ENCODE results near the gene BANF2. TPM values are rescaled to one million over a fixed set of nuclear protein-coding genes. Genes with fewer than 3 reads are reported as not detected.

BANF2 gene
- total and polyA plus RNA-seq, 2 of the 8 experiments (the other 6 are each of a cell fraction or from before 2014, with no cell fraction given) = not detected

- no peak for TF ChIP-seq GABPA (IDR thresholded peaks at IDR 0.05; ENCODE audit: borderline replicate concordance, insufficient read depth, low read length)
- no peak for TF ChIP-seq TAF7 (optimal IDR thresholded peaks at IDR 0.05; ENCODE audit: borderline replicate concordance, low read depth, low read length)
- no peak for TF ChIP-seq SP1 (IDR thresholded peaks at IDR 0.05; ENCODE audit: low read depth, low read length)
- TF ChIP-seq RAD21 (IDR thresholded peaks at IDR 0.05 in 1 of 2, conservative IDR thresholded peaks at IDR 0.05 in 1 of 2; ENCODE audit: low read depth in 2 of 2, low read length in 2 of 2) = no peak
- TF ChIP-seq SIX5 (IDR thresholded peaks at IDR 0.05; ENCODE audit: low read depth, low read length) = no peak
- TF ChIP-seq BCL11A (IDR thresholded peaks at IDR 0.05; ENCODE audit: low read depth in 2 of 2, low read length in 2 of 2) = no peak
- TF ChIP-seq YY1 (IDR thresholded peaks at IDR 0.05; ENCODE audit: low read depth, low read length) = no peak
- no peak for TF ChIP-seq PHF8 (conservative IDR thresholded peaks at IDR 0.05; ENCODE audit: low read depth, low read length)
- Histone ChIP-seq H3K4me2 (ENCODE audit: insufficient read depth in 1 of 2, low read depth in 2 of 2, low read length in 2 of 2) (no peak overlapping the region), H4K5ac (ENCODE audit: insufficient read length, low read depth, low read length) (no peak overlapping the region), H2BK12ac (ENCODE audit: low read depth, low read length) (no peak overlapping the region), H3K27ac (ENCODE audit: low read depth, low read length) (no peak overlapping the region), H4K20me1 (replicated peaks in 1 of 2; ENCODE audit: control insufficient read depth in 1 of 2, insufficient read depth in 2 of 2, low read length in 2 of 2) (no peaks in the 10 kb centered on the region), H3K4ac (replicated peaks; ENCODE audit: insufficient read length, low read depth, low read length) (no peak overlapping the region), H3K27me3 (replicated peaks in 1 of 4; ENCODE audit: control insufficient read depth in 3 of 4, extremely low read depth in 1 of 4, insufficient read depth in 3 of 4, low read length in 3 of 4) (no peaks in the 10 kb centered on the region), H3K14ac (ENCODE audit: insufficient read length) (no peak overlapping the region), H2AK5ac (ENCODE audit: low read depth, low read length) (no peak overlapping the region), H3K18ac (ENCODE audit: extremely low read depth, low read length) (no peak overlapping the region), H3K9ac (replicated peaks in 1 of 4; ENCODE audit: extremely low read depth in 1 of 4, low read depth in 3 of 4, low read length in 3 of 4) (no peak overlapping the region), H4K8ac (ENCODE audit: extremely low read depth, insufficient read depth, low read length) (no peak overlapping the region), H3K4me3 (ENCODE audit: extremely low read depth in 1 of 4, insufficient read depth in 2 of 4, low read depth in 3 of 4, low read length in 4 of 4) (no peak overlapping the region), H2BK5ac (ENCODE audit: low read depth, low read length) (no peak overlapping the region), H3K79me1 (ENCODE audit: low read depth, low read length) (no peaks in the 10 kb centered on the region), H3K9me3 (ENCODE audit: insufficient read depth in 2 of 2, low read depth in 1 of 2, low read length in 1 of 2) (peaks cover 0 to under 1% of the 10 kb centered on the region in 2 experiments; a peak in 1 of 4 replicates), H3K79me2 (ENCODE audit: control insufficient read depth in 1 of 2, insufficient read depth in 2 of 2, low read length in 2 of 2) (no peaks in the 10 kb centered on the region), H3K23me2 (ENCODE audit: low read depth, low read length) (no peaks in the 10 kb centered on the region; the same call in 1 of the 2 replicates), H3K4me1 (replicated peaks in 1 of 4; ENCODE audit: control insufficient read depth in 3 of 4, insufficient read depth in 4 of 4, low read length in 3 of 4) (0 out of 7 replicates have a peak, but pooled peaks cover 0 to 2% (median 0%) of the 10 kb centered on the region in 4 experiments), H3K23ac (ENCODE audit: insufficient read length) (no peak overlapping the region), H2BK15ac (ENCODE audit: low read length) (no peak overlapping the region), H2AFZ (ENCODE audit: low read length) (no peak overlapping the region), H2BK20ac (ENCODE audit: low read length) (no peak overlapping the region), H3K56ac (replicated peaks; ENCODE audit: insufficient read length, low read depth, low read length) (no peak overlapping the region), H3K36me3 (ENCODE audit: control insufficient read depth in 2 of 4, insufficient read depth in 4 of 4, low read length in 3 of 4) (no peaks in the 10 kb centered on the region), H4K91ac (replicated peaks; ENCODE audit: insufficient read length, low read length) (no peak overlapping the region), H2BK120ac (replicated peaks; ENCODE audit: low read depth, low read length) (no peak overlapping the region)
- CTCF ChIA-PET (ENCODE audit: partially characterized antibody) = interaction anchor here (0.6 to 1.6 kb wide), 5 partner anchors 13 to 156 kb away, joined by 3 to 6 read pairs (median 3); no protein-coding TSS in a partner anchor
- DNase-seq (ENCODE audit: low read depth in 1 of 2, low spot score in 2 of 2) = no peak
- POLR2A ChIA-PET (ENCODE audit: partially characterized antibody) = interaction anchor here (0.5 kb wide), 1 partner anchor 710 kb away, joined by 3 read pairs; no protein-coding TSS in a partner anchor
- FAIRE-seq = no peak
- 64% methylated on average over 4 of the region's 4 CpGs; no CpG with 5 or more reads in 1 of the 2 experiments for WGBS, 2 experiments (ENCODE audit: extremely low coverage in 1 of 2, insufficient coverage in 1 of 2, insufficient read length in 1 of 2, insufficient replicate concordance in 2 of 2, low coverage in 1 of 2, low lambda C conversion rate in 2 of 2, missing lambda C conversion rate in 1 of 2)
These were observed 43.0 kb downstream of the BANF2 start for GRCh38 chr20:17742731-17743130.
